Mucosa of rectum (tissue), 2 donors: ENCODE results near the gene RBM4B.
"Not testable (repeated sequence)": the region's sequence is repeated elsewhere in the genome, so short reads cannot be mapped to it uniquely, and the experiment has no call there.

Experiments
- H3K27ac ChIP-seq, 2 donors: one replicate each; pipeline ENCODE4 v1.7.0; 2013; ENCODE audit warnings: inconsistent platforms in 2 of 2, low read depth in 2 of 2, low read length in 2 of 2
- H3K27me3 ChIP-seq, 2 donors: one replicate each; pipeline ENCODE4 v1.7.0; 2013; ENCODE audit warnings: low read length in 2 of 2; ENCODE audit not compliant: control insufficient read depth in 2 of 2, insufficient read depth in 2 of 2
- H3K36me3 ChIP-seq, 2 donors: one replicate each; pipeline ENCODE4 v1.7.0; 2013; ENCODE audit warnings: low read length in 2 of 2; ENCODE audit not compliant: control insufficient read depth in 2 of 2, insufficient read depth in 2 of 2
- H3K4me1 ChIP-seq, 2 donors: one replicate each; pipeline ENCODE4 v1.7.0; 2013; ENCODE audit warnings: low read length in 2 of 2, mild to moderate bottlenecking in 1 of 2; ENCODE audit not compliant: control insufficient read depth in 2 of 2, insufficient read depth in 2 of 2
- H3K4me3 ChIP-seq, 2 donors: one replicate each; pipeline ENCODE4 v1.7.0; 2013; ENCODE audit warnings: low read length in 2 of 2
- H3K9ac ChIP-seq, 2 donors: one replicate each; pipeline ENCODE4 v1.7.0; 2013; ENCODE audit warnings: low read length in 2 of 2, low read depth in 1 of 2, mild to moderate bottlenecking in 1 of 2
- H3K9me3 ChIP-seq, 2 donors: one replicate each; pipeline ENCODE4 v1.7.0; 2013; ENCODE audit warnings: low read length in 2 of 2; ENCODE audit not compliant: control insufficient read depth in 2 of 2
- donor health status: healthy.
- donor health status: Normal muscosa, but diverticular disease.

The RBM4B gene, protein sequence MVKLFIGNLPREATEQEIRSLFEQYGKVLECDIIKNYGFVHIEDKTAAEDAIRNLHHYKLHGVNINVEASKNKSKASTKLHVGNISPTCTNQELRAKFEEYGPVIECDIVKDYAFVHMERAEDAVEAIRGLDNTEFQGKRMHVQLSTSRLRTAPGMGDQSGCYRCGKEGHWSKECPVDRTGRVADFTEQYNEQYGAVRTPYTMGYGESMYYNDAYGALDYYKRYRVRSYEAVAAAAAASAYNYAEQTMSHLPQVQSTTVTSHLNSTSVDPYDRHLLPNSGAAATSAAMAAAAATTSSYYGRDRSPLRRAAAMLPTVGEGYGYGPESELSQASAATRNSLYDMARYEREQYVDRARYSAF

DNA sequence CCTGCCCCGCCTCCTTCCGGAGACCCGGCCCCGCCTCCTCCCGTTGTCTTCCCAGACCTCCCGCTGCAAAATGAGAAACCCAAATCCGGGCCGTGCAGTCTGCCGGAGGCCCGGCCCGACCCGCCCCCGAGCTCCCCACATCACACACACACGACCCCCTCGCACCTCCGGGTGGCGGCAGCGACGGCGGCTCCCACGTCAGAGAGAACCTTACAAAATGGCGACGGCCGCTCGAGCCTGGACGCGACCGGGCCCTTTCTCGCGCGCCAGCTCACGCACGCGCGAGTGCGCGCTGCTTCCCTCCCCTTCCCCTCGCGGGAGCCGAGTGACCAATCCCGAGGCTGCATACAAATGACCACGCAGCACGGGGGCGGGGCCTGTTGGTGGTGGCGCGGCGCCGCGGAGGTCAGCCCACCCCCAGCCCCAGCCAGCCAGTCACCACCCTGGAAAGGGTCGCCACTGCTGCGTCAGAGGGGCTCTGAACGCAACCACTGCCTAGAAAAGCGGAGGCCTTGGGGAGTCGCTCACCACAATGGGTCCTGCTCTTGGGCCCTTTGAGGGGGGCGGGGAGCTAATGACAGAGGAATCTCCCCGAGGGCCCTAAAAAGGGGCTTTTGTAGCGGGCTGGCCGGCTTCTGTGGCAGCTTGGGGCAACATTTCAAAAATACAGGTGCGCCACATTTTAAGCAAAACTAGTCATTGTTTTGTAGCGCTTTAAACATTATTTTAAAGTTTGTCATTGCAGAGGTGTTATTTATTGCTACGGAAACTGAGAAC lies at the start of gene RBM4B:
Gene RBM4B (minus strand): TSS at position 289 of the 777 bp plus-strand sequence. CDS start 808 bp downstream, outside the sequence.
- peak within 1 kb of the TSS; percentile 91 to 93 for H3K27ac ChIP-seq
- no peaks in the 10 kb centered on the region for H3K9me3 ChIP-seq
- peaks cover 19 to 27% of the 10 kb centered on the region in 2 donors for H3K4me1 ChIP-seq
- H3K36me3 ChIP-seq: no peaks in the 10 kb centered on the region
- H3K9ac ChIP-seq: peak within 1 kb of the TSS; percentile 60 to 78
- H3K4me3 ChIP-seq: peak within 1 kb of the TSS; percentile 89 to 94
- no peaks in the 10 kb centered on the region for H3K27me3 ChIP-seq

DNA sequence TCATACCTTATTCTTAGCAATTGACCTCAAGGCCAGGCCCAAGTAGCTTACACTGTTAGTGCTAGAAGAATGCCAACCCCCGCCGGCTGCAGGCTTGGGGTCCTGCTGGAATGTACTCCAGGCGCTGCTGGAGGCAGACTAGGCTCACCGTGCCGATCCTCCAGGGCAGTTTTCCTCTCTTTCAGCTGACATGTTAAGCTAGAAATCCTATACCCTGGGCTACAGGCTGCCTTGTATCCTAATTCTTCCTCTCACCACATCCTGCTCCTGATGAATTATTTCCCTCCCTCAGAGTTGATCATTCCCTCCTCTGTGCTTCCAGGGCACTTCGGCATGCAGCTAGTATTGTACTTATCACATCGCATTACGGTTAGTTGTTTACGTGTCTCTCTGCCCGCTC lies 48.0 kb upstream of the RBM4B start:
- H3K27ac ChIP-seq: no peak overlapping the region
- H3K4me1 ChIP-seq: peaks cover 6 to 9% of the 10 kb centered on the region in 2 donors
- H3K9me3 ChIP-seq: no peaks in the 10 kb centered on the region
- H3K9ac ChIP-seq: no peak overlapping the region
- H3K36me3 ChIP-seq: no peaks in the 10 kb centered on the region
- peaks cover 21 to 38% of the 10 kb centered on the region in 2 donors for H3K27me3 ChIP-seq
- no peak overlapping the region for H3K4me3 ChIP-seq

DNA sequence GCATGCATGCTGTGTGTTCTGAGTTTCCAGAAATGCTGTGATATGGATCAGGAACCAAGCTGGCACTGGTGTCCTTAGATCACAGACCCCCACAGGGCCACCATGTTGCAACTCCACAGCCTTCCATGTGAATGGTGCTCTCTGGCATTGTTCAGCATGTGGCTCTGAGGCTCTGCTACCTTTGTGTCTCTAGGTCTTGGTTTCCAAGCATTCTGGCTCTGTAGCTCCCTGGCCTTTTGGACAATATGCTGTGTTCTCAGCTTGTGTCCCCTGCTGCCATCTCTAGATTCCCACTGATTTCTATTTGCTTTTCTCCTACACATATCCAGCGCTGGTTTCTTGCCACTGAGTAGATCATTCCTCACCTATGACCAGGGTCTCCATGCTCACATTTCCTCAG lies 47.4 kb upstream of the RBM4B start:
- no peaks in the 10 kb centered on the region for H3K36me3 ChIP-seq
- no peaks in the 10 kb centered on the region for H3K9me3 ChIP-seq
- no peak overlapping the region for H3K27ac ChIP-seq
- H3K9ac ChIP-seq: no peak overlapping the region
- H3K4me3 ChIP-seq: no peak overlapping the region
- peaks cover 21 to 36% of the 10 kb centered on the region in 2 donors for H3K27me3 ChIP-seq
- H3K4me1 ChIP-seq: peaks cover 9 to 11% of the 10 kb centered on the region in 2 donors

DNA sequence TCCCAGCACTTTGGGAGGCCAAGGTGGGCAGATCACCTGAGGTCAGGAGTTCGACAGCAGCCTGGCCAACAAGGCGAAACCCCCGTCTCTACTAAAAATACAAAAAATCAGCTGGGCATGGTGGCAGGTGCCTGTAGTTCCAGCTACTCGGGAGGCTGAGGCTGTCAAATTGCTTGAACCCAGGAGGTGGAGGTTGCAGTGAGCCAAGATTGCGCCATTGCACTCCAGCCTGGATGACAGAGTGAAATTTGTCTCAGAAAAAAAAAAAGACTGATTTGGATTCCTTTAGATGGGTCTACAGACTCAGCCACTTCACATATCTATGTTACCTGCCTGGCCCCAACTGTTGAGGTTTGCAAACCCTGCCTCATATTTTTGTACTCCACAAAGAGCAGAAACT lies 46.5 kb upstream of the RBM4B start:
- not testable (repeated sequence) for H3K4me3 ChIP-seq, H3K36me3 ChIP-seq, H3K9me3 ChIP-seq, H3K9ac ChIP-seq, H3K27ac ChIP-seq
- Histone ChIP-seq H3K27me3 (peaks cover 18 to 32% of the 10 kb centered on the region in 2 donors), H3K4me1 (peaks cover 12% of the 10 kb centered on the region in 2 donors)

DNA sequence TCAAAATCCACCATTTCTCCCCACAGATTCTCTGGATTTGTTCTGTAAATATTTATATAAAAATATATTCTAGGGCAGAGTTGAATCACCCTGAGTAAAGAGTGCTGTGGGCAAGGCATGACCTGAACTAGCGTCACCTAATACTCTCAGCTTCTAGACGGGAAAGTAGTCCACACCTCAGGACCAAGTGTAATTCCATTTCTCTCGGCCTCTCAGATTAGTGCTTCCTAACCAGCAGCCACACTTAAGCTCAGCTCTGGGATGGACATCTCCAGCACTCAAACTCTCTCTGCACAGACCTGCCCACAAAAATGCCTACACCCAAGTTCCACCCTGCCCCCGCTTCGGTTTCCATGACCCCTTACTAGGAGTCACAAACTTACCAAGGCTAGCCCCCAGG lies 46.0 kb upstream of the RBM4B start:
- no peak overlapping the region for H3K4me3 ChIP-seq
- no peaks in the 10 kb centered on the region for H3K9me3 ChIP-seq
- peaks cover 14 to 28% of the 10 kb centered on the region in 2 donors for H3K27me3 ChIP-seq
- no peak overlapping the region for H3K27ac ChIP-seq
- H3K9ac ChIP-seq: no peak overlapping the region
- H3K4me1 ChIP-seq: peaks cover 11 to 12% of the 10 kb centered on the region in 2 donors
- no peaks in the 10 kb centered on the region for H3K36me3 ChIP-seq

DNA sequence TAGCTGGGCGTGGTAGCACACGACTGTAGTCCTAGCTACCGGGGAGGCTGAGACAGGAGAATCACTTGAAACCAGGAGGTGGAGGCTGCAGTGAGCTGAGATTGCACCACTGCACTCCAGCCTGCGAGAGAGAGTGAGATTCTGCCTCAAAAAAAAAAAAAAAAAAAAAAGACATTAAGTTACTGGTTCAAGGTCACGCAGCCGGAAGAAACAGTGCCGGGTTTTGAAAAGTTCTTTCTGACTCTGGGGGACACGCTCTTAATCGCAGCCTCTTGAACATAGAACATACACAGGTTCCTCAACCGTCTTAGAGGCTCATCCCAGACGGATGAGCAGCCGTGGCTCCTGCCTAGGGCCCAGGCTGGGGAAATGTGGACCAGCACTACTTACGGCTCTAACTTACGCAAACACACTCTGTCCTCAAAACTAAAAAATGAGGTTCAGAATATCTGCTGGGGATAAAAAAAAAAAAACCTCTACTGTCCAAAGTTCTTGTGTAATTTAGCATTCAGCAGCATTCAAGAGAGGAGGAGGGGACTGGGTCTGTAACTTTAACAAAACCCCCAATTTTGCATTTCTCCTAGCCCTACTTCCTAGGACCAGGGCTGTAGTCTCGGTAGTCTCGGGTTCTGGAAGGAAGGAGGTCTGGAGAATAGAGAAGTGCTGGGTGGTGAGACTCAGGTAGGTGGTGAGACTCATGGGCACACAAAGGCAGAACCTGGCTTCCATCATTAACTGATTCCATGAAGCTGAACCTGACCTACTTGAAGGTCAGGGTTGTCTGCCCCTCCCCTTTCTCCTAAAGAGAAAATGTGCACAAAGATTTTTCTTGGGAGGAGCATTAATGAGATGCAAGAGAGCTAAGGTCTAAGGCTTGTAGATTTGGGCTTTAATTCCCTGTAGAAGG lies 45.3 kb upstream of the RBM4B start:
- H3K27ac ChIP-seq: no peak overlapping the region

DNA sequence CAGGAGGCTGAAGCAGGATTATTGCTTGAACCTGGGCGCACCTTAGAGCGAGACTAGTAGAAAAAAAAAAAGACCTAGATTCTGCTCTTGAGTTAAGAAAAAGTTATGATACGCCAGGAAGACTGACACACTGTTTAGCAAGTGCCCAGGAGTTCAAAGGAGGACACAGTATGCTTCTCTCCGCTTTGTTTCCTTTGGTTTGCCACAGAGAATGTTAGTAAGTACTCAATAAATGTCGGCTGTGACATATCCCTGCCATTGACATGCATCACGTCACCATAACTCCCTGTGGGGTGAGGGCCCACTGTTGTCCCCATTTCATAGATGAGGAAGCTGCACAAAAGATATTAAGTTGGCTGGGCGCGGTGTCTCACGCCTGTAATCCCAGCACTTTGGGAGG lies 44.3 kb upstream of the RBM4B start:
- peaks cover 8 to 9% of the 10 kb centered on the region in 2 donors for H3K4me1 ChIP-seq
- H3K9ac ChIP-seq: no peak overlapping the region
- no peak overlapping the region for H3K4me3 ChIP-seq
- no peaks in the 10 kb centered on the region for H3K9me3 ChIP-seq
- H3K36me3 ChIP-seq: no peaks in the 10 kb centered on the region
- H3K27ac ChIP-seq: no peak overlapping the region
- H3K27me3 ChIP-seq: peaks cover 9 to 20% of the 10 kb centered on the region in 2 donors

More for the DNA sequence above, 45.3 kb upstream of the RBM4B start:
- Histone ChIP-seq H3K4me3 (no peak overlapping the region), H3K9me3 (no peaks in the 10 kb centered on the region), H3K27me3 (peaks cover 10 to 25% of the 10 kb centered on the region in 2 donors), H3K9ac (no peak overlapping the region), H3K36me3 (no peaks in the 10 kb centered on the region), H3K4me1 (peaks cover 8 to 15% of the 10 kb centered on the region in 2 donors)

DNA sequence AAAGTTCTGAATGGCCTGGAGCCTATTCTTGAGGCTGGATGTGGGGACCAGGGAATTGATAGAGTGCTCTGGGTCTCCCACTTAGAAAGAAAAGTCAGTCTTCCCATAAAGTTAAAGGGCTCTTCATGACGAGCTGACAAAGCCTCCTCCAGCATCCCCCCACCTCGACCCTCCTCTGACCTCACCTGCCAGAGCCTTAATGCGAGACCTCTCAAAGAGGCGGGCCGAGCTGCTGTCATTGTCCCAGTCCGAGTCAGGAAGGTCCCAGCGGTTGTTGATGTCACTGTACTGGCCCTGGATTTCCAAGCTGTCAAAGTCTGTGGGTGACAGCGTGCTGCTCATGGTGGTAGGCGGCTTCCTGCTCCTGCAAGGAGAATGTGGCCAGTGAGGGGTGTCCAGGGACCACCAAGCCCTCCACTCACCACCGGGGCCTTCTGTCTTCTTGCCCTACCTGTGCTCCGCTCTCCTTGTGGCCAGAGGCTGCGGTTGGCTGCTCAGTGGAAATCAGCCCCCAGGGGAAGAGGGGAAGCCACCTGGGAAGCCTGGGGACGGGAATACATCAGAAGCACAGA lies 43.3 kb upstream of the RBM4B start:
- no peaks in the 10 kb centered on the region for H3K9me3 ChIP-seq
- no peak overlapping the region for H3K4me3 ChIP-seq
- peaks cover 5 to 13% of the 10 kb centered on the region in 2 donors for H3K27me3 ChIP-seq
- no peaks in the 10 kb centered on the region for H3K36me3 ChIP-seq
- no peak overlapping the region for H3K9ac ChIP-seq
- H3K4me1 ChIP-seq: peaks cover 8 to 9% of the 10 kb centered on the region in 2 donors
- no peak overlapping the region for H3K27ac ChIP-seq

DNA sequence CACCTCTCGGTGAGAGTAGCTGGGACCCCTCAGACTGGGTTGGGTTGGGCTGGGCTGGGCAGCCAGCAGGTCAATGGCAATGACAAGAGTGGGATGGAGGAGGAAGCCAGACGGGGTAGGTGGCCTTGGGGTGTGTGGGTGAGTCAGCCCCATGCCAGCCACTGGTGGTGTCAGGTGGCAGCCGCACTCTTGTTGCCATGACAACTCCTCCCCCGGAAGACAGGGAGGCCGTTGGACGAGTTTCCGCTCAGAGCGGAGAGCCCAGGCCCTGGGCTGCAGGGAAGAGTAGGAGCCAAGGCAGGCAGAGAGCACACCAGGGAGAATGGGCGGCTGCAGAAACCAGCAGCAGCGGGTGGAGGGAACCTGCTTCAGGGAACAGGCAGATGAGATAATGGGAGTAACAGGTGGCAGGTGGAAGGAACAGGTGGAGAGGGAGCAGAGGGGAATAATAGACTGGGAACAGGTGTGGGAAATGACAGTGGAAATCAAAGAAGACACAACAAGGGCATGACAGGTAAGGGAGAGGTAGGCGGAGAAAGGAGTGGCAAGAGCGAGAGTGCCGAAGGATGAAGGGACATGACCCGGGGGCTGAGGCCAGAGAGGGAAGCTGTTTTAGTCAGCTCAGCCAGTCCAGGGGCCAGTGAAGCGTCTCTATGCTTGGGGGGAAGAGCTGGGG lies 42.7 kb upstream of the RBM4B start:
- Histone ChIP-seq H3K36me3 (no peaks in the 10 kb centered on the region), H3K9ac (peak overlapping the region in 1 of 2 donors; percentile 41), H3K27ac (peak overlapping the region; percentile 7 to 16), H3K4me3 (no peak overlapping the region), H3K27me3 (peaks cover 0 to 9% of the 10 kb centered on the region in 2 donors), H3K9me3 (no peaks in the 10 kb centered on the region), H3K4me1 (peaks cover 8 to 9% of the 10 kb centered on the region in 2 donors)
